Breast epithelium (tissue), 3 donors: Measurements from ENCODE around the gene HLA-DMB.

ENCODE experiments used
- CTCF ChIP-seq, 3 donors: fragments of 450-650 bp; IDR thresholded peaks; one replicate each; pipeline ENCODE4 v1.5.1; 2016 to 2017; ENCODE audit warnings: antibody characterized with exemption in 3 of 3, mild to moderate bottlenecking in 3 of 3, moderate library complexity in 3 of 3
- POLR2AphosphoS5 ChIP-seq, 3 donors: sonication (generic); formaldehyde crosslinking; IDR thresholded peaks; one replicate each; pipeline ENCODE4 v1.6.1; 2017; ENCODE audit warnings: antibody characterized with exemption in 3 of 3

- TF ChIP-seq CTCF (IDR thresholded peaks at IDR 0.05) (no peak), POLR2AphosphoS5 (IDR thresholded peaks at IDR 0.05) (no peak)
Measured at GRCh38 chr6:32943864-32944649, 3.2 kb upstream of the HLA-DMB start.
